GM12892 (cell line): ENCODE results near the gene POLR2I.

Experiments used
- DNase-seq: peaks from one replicate; pipeline ENCODE4 v3.0.0; 2011; ENCODE audit not compliant: insufficient read length
- FAIRE-seq: peaks from 2 replicates; lab custom pipeline; 2011; peaks lifted over from hg19 to GRCh38; lab: Jason Lieb, UNC
- POLR2A ChIP-seq: IDR thresholded peaks from 2 replicates; pipeline ENCODE4 v1.6.1; 2011; ENCODE audit warnings: low read depth, low read length, control low read depth
- POLR2AphosphoS5 ChIP-seq: IDR thresholded peaks from 2 replicates; pipeline ENCODE4 v1.6.1; 2011; ENCODE audit warnings: low read depth, low read length, control low read depth
- TAF1 ChIP-seq: IDR thresholded peaks from 2 replicates; pipeline ENCODE4 v1.6.1; 2011; ENCODE audit warnings: low read depth, mild to moderate bottlenecking, control low read depth, low read length, borderline replicate concordance

POLR2I gene

DNA sequence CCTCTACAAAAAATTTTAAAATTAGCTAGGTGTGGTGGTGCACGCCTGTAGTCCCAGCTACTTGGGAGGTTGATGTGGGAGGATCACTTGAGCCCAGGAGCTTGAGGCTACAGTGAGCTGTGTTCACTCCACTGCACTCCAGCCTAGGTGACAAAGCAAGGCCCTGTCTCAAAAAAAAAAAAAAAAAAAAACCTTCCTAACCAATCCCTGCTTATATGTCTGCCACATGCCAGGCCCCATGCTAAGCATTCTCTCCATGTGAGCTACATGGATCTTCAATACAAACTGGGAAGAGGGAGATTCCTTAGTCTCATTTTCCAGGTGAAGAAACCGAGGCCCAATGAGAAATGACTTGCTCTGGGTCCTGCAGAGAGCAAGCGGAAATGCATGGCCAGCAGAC lies 6.0 kb downstream of the POLR2I start:
- FAIRE-seq (no peak), DNase-seq (no peak)
- TF ChIP-seq TAF1 = no peak
- TF ChIP-seq POLR2A = no peak
- no peak for TF ChIP-seq POLR2AphosphoS5

DNA sequence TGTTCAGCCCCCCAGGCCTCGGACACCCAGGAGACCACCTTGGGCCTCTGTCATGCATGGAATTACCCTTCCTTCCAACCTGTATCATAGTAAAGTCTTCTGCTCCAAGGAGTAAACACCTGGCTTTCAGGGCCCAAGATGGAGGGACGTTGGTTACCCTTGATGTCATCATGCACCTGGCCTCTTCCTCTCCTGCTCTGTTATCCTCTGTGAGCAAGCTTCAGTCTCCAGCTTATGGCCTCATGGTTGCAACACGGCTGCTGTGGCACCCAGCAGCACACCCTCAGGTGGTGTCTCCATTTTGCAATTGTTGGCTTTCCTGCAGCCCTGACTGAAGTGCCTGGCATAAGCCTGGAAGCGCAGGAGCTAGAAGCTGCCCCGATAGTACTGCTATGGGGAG lies 7.7 kb downstream of the POLR2I start:
- FAIRE-seq (no peak), DNase-seq (no peak)
- TF ChIP-seq TAF1 = no peak
- no peak for TF ChIP-seq POLR2AphosphoS5
- TF ChIP-seq POLR2A = no peak

DNA sequence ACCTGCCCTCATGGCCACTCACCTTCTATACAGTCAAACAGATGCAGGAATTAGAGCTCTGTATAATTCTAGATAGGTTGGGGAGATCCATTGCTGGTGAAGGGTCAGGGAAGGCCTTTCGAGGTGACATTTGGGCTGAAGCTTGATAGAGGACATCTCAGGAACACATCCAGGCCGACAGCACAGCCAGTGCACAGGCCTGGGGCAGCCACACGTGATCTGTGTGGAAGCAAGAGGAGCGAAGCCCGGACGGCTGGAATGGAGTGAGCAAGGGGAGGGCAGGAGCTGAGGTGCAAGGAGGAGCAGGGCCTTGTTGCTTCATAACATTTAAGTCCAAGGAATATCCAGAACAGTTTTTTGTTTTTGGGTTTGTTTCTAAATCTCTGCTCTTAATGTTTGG lies 8.2 kb downstream of the POLR2I start:
- DNase-seq (no peak), FAIRE-seq (no peak)
- TF ChIP-seq POLR2A (no peak), TAF1 (no peak), POLR2AphosphoS5 (no peak)

DNA sequence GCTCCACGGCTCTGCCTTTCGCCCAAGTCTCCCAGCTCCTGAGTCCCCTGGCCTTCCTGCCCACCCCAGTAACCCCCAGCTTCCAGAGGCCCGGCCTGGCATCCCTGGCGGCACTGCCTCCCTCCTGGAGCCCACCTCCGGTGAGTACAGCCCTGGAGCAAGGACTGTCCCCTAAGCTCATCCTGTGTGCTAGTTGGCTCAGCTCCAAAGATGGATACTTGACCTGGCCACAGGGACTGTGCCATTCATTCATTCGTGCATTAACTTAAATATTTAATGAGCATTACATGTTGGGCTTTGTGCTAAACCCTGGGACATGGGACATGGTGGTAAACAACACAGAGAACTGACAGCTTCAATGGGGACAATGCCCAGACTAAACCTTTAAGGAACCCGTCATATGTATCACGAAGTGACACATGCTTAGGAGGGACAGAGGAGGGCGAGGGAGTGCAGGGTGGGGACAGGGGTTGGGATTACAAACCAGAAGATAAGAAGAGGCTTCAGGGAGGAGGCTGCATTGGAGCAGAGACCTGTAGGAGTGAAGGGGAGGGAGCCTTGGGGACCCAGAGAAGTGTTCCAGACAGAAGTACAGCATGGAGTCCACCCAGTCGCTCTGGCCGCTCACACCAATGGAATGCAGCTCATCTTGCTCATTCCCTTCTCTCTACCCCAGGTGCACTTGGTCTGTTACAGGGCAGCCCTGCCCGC lies 10.7 kb downstream of the POLR2I start:
- DNase-seq (no peak), FAIRE-seq (no peak)
- no peak for TF ChIP-seq TAF1
- TF ChIP-seq POLR2A = no peak
- TF ChIP-seq POLR2AphosphoS5 = no peak

DNA sequence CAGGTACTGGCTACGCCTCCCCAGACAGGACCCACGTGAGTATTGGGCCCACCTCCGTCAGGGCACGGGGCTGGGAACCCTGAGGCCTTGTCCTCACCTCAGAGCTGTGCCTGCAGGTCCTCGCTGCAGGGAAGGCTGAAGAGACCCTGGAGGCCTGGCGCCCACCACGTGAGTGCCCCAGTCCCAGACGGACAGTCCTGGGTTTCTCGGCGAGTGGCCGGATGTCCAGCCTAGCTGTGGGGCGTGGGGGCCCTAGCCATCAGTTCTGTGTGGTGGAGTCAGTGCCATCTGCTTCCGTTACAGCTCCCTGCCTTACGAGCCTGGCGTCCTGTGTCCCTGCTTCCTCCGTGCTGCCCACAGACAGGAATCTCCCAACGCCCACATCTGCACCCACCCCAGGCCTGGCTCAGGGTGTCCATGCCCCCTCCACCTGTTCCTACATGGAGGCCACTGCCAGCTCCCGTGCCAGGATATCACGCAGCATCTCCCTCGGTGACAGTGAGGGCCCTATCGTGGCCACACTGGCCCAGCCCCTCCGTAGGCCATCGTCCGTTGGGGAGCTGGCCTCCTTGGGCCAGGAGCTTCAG lies 11.5 kb downstream of the POLR2I start:
- no peak for DNase-seq
- FAIRE-seq = no peak
- TF ChIP-seq TAF1 (no peak), POLR2A (no peak), POLR2AphosphoS5 (no peak)

DNA sequence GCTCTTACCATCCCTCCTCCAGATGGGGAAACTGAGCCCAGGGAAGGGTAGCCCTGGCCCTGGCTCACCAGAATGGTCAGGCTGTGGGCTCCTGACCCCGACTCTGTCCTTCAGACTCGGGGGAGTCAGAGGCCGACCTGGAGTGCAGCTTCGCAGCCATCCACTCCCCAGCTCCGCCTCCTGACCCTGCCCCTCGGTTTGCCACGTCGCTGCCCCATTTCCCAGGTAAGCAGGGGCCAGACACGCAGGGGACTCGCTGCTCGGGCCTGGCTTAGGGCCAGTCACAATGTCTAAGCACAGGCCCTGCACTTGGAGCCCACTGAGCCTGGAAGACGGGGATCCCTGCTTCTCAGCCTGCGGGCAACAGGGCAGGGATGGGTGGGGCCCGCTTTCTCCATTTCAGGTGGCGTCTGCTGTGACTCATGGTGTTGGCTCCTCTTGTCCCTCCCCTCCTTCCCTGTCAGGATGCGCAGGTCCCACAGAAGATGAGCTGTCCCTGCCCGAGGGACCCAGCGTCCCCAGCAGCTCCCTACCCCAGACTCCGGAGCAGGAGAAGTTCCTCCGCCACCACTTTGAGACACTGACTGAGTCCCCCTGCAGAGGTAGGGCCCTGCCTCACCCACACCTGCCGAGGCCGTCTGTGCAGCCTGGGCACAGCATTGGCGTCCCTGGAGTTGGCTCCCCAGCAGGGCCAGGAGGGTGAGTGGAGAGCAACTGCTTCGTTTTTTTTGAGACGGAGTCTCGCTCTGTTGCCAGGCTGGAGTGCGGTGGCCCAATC lies 12.9 kb downstream of the POLR2I start:
- TF ChIP-seq POLR2A (no peak), POLR2AphosphoS5 (no peak), TAF1 (no peak)
- FAIRE-seq (no peak), DNase-seq (no peak)

DNA sequence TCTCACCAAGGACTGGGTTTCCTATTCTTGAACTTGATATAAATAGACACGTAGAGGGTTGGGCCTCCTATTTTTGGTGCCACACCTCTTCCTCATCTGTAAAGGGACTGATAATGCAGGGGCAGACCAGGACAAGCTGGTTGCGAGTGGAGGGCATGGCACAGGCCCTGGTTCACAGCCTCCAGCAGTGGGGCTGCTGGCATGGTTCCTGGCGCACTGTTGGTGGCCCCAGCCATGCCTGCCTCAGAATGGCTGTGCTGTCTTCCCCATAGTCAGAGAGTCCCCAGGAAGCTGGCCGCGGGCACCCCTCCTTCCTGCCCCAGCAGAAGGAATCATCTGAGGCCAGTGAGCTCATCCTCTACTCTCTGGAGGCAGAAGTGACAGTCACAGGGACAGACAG lies 14.2 kb downstream of the POLR2I start:
- FAIRE-seq (no peak), DNase-seq (no peak)
- no peak for TF ChIP-seq POLR2A
- TF ChIP-seq POLR2AphosphoS5 = no peak
- TF ChIP-seq TAF1 = no peak

DNA sequence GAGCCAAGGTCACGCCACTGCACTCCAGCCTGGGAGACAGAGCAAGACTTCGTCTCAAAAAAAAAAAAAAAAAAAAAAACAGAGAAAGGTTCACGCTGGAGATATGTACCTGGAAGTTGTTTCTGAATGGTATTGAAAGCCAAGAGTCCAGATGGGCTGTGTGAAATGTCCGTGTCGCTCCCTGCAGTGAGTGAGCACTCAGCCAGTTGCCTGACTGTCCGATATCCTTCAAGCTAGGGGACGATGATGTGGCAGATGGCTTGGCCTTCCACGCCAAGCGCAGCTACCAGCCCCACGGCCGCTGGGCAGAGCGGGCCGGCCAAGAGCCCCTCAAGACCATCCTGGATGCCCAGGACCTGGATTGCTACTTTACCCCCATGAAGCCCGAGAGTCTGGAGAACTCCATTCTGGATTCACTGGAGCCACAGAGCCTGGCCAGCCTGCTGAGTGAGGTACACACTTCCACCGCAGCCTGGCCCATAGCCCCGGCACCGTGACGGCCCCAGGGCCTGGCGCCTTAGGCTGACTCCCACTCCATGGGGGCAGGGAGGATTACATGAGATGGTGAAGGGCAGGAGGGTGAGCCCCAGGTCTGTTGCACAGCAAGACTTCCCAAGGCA lies 15.4 kb downstream of the POLR2I start:
- TF ChIP-seq POLR2A (no peak), POLR2AphosphoS5 (no peak), TAF1 (no peak)
- DNase-seq (no peak), FAIRE-seq (no peak)

DNA sequence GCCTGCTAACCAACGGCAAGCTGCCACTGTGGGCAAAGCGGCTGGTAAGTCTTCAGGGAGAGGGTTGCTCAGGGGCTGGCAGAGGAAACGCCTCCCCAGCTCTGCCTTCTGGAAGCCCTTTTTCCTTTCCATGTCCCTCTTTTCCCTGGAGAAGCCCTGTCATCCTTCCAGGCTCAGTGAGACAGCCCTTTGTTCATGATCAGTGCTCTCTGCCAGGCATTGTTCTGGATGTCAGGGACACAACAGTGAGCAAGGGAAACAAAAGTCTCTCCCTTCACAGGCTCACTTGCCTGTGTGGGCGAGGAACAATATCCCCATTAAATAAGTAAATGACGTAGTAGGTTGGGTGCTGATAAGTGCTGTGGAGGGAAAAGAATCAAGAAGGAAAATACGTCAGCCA lies 17.6 kb downstream of the POLR2I start:
- FAIRE-seq = no peak
- no peak for DNase-seq
- TF ChIP-seq POLR2AphosphoS5 (no peak), POLR2A (no peak), TAF1 (no peak)

DNA sequence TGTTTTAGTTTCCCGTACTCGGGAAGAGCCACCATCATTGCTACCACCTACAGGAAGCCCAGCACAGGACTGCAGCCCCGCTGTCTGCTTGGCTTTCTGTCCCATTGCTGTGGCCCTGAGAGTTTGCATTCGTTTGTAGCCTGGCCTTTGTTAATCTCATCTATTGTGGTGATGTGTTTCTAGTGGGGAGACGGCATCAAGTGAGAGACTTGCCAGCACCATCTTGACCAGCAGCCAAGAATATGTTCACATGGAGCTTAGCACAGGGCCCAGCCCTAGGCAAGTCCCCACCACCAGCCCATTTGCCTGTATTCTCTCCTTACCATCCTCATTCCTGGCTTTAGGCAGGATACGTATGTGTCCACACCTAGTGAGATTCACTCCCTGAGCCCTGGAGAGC lies 21.0 kb downstream of the POLR2I start:
- FAIRE-seq (no peak), DNase-seq (no peak)
- TF ChIP-seq TAF1 = no peak
- no peak for TF ChIP-seq POLR2A
- no peak for TF ChIP-seq POLR2AphosphoS5

DNA sequence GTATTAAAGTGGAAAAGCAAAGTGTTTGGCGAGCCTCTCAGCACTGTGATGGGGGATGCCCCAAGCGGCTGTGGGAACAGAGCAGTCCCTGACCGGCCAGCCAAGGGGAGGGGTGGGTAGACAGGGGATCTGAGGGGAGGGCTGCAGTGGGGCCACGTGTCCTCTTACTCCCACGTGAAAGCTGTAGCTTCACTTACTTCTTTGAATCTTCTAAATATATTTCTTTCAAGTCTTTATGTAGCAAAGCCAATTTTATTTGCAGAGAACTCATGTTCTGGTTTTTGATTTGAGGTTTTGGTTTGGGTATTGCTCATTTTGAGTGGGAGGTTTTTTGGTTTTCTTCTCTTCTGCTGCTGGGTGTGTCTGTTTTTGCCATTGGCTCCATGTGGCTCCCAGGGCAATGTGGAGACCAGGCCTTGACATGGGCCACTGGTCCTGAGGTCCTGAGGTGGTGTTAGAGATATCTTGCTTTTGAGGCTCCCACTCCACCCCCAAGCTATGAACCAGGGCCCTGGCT lies 21.5 kb downstream of the POLR2I start:
- peak; percentile 21 for FAIRE-seq
- no peak for DNase-seq
- no peak for TF ChIP-seq TAF1
- TF ChIP-seq POLR2AphosphoS5 = no peak
- TF ChIP-seq POLR2A = no peak

DNA sequence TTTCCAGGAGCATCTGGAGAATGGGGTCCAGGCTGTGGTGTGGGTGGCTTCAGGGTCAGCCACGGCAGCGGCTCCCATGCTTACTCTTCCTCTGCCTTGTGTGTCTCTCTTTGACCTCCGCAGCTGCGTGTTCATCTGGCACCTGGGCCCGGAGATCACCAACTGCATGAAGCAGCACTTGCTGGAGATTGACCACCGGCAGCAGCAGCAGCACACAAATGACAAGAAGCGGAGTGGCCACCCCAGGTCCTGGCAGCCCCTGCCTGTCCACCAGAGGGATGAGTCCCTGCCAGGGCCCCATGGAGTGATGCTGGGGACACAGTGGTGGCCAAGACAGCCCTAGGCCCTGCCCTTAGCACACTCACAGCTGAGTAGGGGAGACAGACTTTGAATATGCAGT lies 22.1 kb downstream of the POLR2I start:
- TF ChIP-seq TAF1 (no peak), POLR2AphosphoS5 (no peak), POLR2A (no peak)
- DNase-seq (no peak), FAIRE-seq (no peak)
